Breast epithelium (tissue), 4 donors: ENCODE measurements around the gene CRACDL. TPM values are rescaled to one million over a fixed set of nuclear protein-coding genes. Genes with fewer than 3 reads are reported as not detected.
A peak's percentile ranks its signal among the peaks of the same experiment; 100 is the strongest.

ENCODE experiments used
- DNase-seq, 2 donors: peaks; one replicate each; pipeline ENCODE4 v3.0.0-alpha.2; 2019; ENCODE audit warnings: low spot score in 2 of 2
- H3K27ac ChIP-seq, 2 donors: fragments of 200-600 bp; sonication (generic) in 1 of 2; one replicate each; pipeline ENCODE4 v1.5.1; 2016 to 2019; ENCODE audit warnings: mild to moderate bottlenecking in 1 of 2
- H3K27me3 ChIP-seq, 2 donors: fragments of 200-600 bp; sonication (generic) in 1 of 2; one replicate each; pipeline versions ENCODE4 v1.5.1 to v1.6.0; 2017 to 2019; ENCODE audit warnings: control low read depth in 1 of 2, mild to moderate bottlenecking in 1 of 2
- H3K36me3 ChIP-seq: fragments of 200-600 bp; one replicate; pipeline ENCODE4 v1.5.1; 2019
- H3K4me1 ChIP-seq, 2 donors: fragments of 200-600 bp; sonication (generic); one replicate each; pipeline ENCODE4 v1.5.1; 2016 to 2019; ENCODE audit warnings: control low read depth in 1 of 2
- H3K4me3 ChIP-seq, 3 donors: fragments of 200-600 bp; sonication (generic); 1 replicate in 2 of 3; 2 replicates in 1 of 3; pipeline ENCODE4 v1.5.1; 2016 to 2019; ENCODE audit warnings: mild to moderate bottlenecking in 3 of 3, moderate library complexity in 2 of 3
- H3K9me3 ChIP-seq, 2 donors: fragments of 200-600 bp; sonication (generic) in 1 of 2; one replicate each; pipeline ENCODE4 v1.5.1; 2016 to 2019; ENCODE audit warnings: control low read depth in 1 of 2
- POLR2A ChIP-seq: fragments of 450-650 bp; IDR thresholded peaks from one replicate; pipeline ENCODE4 v1.6.1; 2016; ENCODE audit warnings: antibody characterized with exemption, mild to moderate bottlenecking, moderate library complexity
- POLR2AphosphoS5 ChIP-seq, 3 donors: sonication (generic); formaldehyde crosslinking; IDR thresholded peaks; one replicate each; pipeline ENCODE4 v1.6.1; 2017; ENCODE audit warnings: antibody characterized with exemption in 3 of 3
- intact Hi-C: fragments of 100-400 bp; cut with DNase I; formaldehyde crosslinking; loops from one replicate; pipeline ENCODE4 v1.15.1; 2023; ENCODE audit warnings: low total_unique reads
- total RNA-seq, 3 donors: library from RNA; depleted of rRNA; stranded (reverse); fragments of >200 nt; gene quantifications; one replicate each; pipeline ENCODE4 v1.1.0, GENCODE V29; 2016
- TF ChIP-seq, protein P1 (sequence below), 3 donors: fragments of 450-650 bp; IDR thresholded peaks; one replicate each; pipeline ENCODE4 v1.5.1; 2016 to 2017; ENCODE audit warnings: antibody characterized with exemption in 3 of 3, mild to moderate bottlenecking in 3 of 3, moderate library complexity in 3 of 3

Gene CRACDL
- total RNA-seq, 3 donors from 2014 or later: 0.96 to 12.1 (median 10.8) TPM

DNA sequence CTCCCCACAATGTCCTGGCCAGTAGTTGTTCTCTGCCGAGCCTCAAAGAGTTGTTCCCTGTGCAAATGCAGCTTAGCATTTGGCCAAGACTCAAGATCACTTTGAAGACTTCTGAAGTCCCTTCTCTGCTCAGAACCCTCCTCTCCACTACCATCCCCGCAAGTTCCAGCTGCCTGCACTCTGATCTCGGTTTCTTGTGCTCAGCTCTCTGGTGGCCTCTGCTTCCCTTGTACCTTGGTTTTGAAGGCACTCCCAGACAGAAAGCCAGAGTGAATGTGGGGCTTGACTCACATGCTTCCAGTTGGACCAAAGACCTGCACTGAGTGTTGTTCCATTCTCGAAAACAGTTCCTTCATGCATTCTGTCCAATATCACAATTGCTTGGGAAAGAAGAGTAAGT lies 28.6 kb downstream of the CRACDL start:
- no peaks in the 10 kb centered on the region for H3K27me3 ChIP-seq
- H3K27ac ChIP-seq: no peak overlapping the region
- peaks cover 0 to 13% of the 10 kb centered on the region in 2 donors for H3K4me1 ChIP-seq
- no peak for TF ChIP-seq POLR2A
- TF ChIP-seq, protein P1, sequence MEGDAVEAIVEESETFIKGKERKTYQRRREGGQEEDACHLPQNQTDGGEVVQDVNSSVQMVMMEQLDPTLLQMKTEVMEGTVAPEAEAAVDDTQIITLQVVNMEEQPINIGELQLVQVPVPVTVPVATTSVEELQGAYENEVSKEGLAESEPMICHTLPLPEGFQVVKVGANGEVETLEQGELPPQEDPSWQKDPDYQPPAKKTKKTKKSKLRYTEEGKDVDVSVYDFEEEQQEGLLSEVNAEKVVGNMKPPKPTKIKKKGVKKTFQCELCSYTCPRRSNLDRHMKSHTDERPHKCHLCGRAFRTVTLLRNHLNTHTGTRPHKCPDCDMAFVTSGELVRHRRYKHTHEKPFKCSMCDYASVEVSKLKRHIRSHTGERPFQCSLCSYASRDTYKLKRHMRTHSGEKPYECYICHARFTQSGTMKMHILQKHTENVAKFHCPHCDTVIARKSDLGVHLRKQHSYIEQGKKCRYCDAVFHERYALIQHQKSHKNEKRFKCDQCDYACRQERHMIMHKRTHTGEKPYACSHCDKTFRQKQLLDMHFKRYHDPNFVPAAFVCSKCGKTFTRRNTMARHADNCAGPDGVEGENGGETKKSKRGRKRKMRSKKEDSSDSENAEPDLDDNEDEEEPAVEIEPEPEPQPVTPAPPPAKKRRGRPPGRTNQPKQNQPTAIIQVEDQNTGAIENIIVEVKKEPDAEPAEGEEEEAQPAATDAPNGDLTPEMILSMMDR (IDR thresholded peaks at IDR 0.05): no peak
- TF ChIP-seq POLR2AphosphoS5 (IDR thresholded peaks at IDR 0.05): no peak
- DNase-seq: no peak
- no peaks in the 10 kb centered on the region for H3K36me3 ChIP-seq
- no peak overlapping the region for H3K4me3 ChIP-seq
- intact Hi-C loops: no loop called here
- H3K9me3 ChIP-seq: no peaks in the 10 kb centered on the region

DNA sequence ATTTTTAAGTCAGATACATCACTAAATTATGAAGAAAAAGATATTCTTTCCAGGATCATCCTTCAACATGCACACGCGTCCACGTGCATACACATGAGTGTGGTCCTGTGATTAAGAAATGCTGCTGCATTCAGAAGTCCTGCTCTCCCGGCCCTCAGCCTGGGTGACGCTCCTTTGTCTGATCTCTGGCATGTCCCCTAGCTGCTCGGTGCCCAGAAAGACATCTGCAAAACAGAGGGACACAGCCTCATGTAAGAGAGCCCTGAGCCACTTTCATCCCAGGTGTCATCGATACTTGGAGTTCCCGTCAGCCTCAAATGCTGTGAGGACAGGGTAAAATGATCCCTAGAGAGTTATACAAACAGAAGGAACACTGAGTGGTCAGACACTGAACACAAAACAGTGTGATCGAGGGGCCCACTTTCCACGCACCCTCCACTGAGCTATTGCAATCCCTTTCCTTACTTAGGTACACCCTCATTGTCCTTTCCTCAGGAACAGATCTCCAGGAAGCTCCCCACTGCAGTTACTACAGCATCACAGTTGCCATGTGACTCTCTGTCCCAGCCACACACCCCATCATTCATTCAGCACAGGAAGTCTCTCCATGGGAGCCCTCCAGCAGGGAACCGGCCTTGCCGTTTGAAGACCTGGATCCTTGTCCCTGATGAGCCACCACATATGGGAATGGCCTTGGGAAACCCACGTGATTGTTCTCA lies 32.1 kb downstream of the CRACDL start:
- DNase-seq: peak in 1 of 2 donors; percentile 5
- H3K27ac ChIP-seq: no peak overlapping the region
- H3K4me3 ChIP-seq: no peak overlapping the region
- H3K9me3 ChIP-seq: no peaks in the 10 kb centered on the region
- intact Hi-C loops: no loop called here
- no peaks in the 10 kb centered on the region for H3K36me3 ChIP-seq
- no peaks in the 10 kb centered on the region for H3K27me3 ChIP-seq
- TF ChIP-seq, protein P1 (IDR thresholded peaks at IDR 0.05): no peak
- TF ChIP-seq POLR2A: no peak
- TF ChIP-seq POLR2AphosphoS5 (IDR thresholded peaks at IDR 0.05): no peak
- H3K4me1 ChIP-seq: peaks cover 0 to 2% of the 10 kb centered on the region in 2 donors

DNA sequence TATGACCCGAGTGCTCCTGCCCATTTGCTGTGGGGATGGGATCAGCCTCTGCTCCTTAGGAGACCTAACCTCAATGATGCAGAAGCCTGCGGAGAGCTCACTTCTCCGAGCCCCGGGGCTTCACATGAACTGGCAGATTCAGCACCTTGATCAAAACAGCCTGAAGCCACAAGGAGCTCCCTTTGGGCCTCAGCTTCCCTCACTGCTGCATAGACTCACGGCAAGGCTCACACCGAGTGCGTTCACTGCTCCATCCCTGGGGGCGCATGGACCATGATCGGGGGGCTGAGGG lies 33.0 kb downstream of the CRACDL start:
- no peak for DNase-seq
- Histone ChIP-seq H3K27me3 (no peaks in the 10 kb centered on the region), H3K4me1 (no peaks in the 10 kb centered on the region), H3K4me3 (no peak overlapping the region), H3K36me3 (no peaks in the 10 kb centered on the region), H3K27ac (no peak overlapping the region), H3K9me3 (no peaks in the 10 kb centered on the region)
- no peak for TF ChIP-seq POLR2AphosphoS5 (IDR thresholded peaks at IDR 0.05)
- TF ChIP-seq, protein P1 (IDR thresholded peaks at IDR 0.05): no peak
- no peak for TF ChIP-seq POLR2A
- intact Hi-C loops: no loop called here

DNA sequence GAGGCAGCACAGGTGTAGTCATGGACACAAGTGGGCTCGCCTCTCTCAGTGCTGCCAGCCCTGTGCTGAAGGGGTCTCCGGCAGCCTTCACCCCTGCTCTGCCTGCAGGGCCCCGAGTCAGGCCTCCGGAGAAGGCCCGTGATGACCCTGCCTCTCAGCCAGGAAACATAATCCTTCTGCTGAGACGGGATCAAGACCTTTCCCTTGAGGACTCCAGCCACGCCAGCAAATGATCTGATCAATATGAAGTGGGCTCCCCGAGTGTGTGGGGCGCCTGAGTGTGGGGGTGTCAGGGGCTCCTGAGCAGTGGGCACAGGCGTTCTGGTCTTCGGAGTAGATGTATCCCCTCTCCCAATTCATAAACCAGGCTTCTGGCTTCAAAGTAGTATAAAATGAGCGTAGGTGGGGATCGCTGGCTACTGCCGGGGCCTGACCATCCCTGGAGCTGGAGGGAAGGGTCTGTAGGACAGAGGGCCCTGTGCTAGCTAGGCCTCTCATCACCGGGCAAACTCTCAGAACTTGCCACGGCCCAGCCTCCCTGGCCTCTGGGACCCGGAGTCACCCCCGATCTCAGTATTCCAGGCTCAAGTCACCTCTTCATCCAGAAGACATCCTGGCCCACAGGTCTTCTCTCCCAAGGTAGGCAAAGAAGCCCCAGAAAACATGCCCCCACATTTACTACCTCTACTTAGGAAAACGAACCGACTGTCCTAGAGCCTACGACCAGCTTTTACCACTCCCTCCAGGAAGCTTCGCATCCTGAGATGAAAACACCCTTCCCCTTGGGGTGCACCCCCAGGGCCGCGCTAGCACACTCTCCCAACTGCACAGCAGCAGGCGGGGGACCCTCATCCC lies 33.6 kb downstream of the CRACDL start:
- TF ChIP-seq, protein P1 (IDR thresholded peaks at IDR 0.05): no peak
- TF ChIP-seq POLR2A: no peak
- TF ChIP-seq POLR2AphosphoS5 (IDR thresholded peaks at IDR 0.05): no peak
- Histone ChIP-seq H3K4me3 (no peak overlapping the region), H3K36me3 (no peaks in the 10 kb centered on the region), H3K27me3 (no peaks in the 10 kb centered on the region), H3K9me3 (no peaks in the 10 kb centered on the region), H3K27ac (no peak overlapping the region), H3K4me1 (no peaks in the 10 kb centered on the region)
- peak in 1 of 2 donors; percentile 6 for DNase-seq
- intact Hi-C loops: no loop called here

DNA sequence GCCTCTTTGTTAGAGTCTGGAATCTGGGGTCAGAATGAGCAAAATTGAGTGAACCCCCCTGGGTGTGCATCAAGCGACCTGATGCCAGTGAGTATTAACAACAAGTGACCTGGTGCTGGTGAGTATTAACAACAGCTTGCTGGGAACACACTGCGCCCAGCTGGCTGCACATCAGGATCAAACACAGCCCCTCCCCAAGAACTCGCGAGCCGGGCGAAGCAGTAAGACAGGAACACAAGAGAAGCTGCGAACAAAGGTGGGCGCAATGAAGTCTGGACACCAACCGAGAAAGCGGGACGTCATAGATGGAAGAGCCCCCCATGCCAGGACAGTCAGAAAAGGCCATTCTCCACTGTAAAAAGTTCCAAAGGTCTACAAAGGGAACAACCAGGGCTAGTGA lies 34.3 kb downstream of the CRACDL start:
- no peaks in the 10 kb centered on the region for H3K9me3 ChIP-seq
- DNase-seq: peak in 1 of 2 donors; percentile 2

More for the DNA sequence above, 34.3 kb downstream of the CRACDL start:
- intact Hi-C loops: no loop called here
- Histone ChIP-seq H3K36me3 (no peaks in the 10 kb centered on the region), H3K4me3 (no peak overlapping the region), H3K27me3 (no peaks in the 10 kb centered on the region), H3K4me1 (no peaks in the 10 kb centered on the region), H3K27ac (no peak overlapping the region)
- TF ChIP-seq, protein P1 (IDR thresholded peaks at IDR 0.05): no peak
- no peak for TF ChIP-seq POLR2AphosphoS5 (IDR thresholded peaks at IDR 0.05)
- no peak for TF ChIP-seq POLR2A
